Heart left ventricle (tissue), 13 donors: ENCODE data around the gene BICRAL.

Experiments used
- CTCF ChIP-seq, 12 donors: fragments of 200-600 bp; sonication (generic) in 4 of 12; IDR thresholded peaks; one replicate each; pipeline versions ENCODE4 v1.5.0 to v1.8.0; 2018 to 2022; ENCODE audit warnings: antibody characterized with exemption in 12 of 12, mild to moderate bottlenecking in 5 of 12
- POLR2A ChIP-seq, 2 donors: fragments of 450-650 bp; IDR thresholded peaks; one replicate each; pipeline ENCODE4 v1.6.1; 2017; ENCODE audit warnings: antibody characterized with exemption in 2 of 2, mild to moderate bottlenecking in 2 of 2, moderate library complexity in 2 of 2
- donor health status: ischemic (EF 13 %, LVEDD 7.1; RV severe dilation, severe dysfunction).
- donor health status: DM: no; HTN: yes; CAD: no.
- donor health status: DM: no; HTN: no; CAD: no.
- donor health status: ischemic (EF 25% LVEDD 6.9; RV normal size, moderate dysfunction).
- donor health status: ischemic (EF 25% LVEDD 5.7; RV mildly dilated, moderate dysfunction).
- donor health status: ischemic (EF 35%, LVEDD 5.7; RV mildly dilated, moderate dysfunction).
- donor health status: nonischemic (EF 11% LVEDD 7.7; RV severe dilation, severe dysfunction).
- donor health status: DM: yes; HTN: yes; CAD: no.
- donor health status: PGD.
- donor health status: ischemic (EF 29% LVEDD 5.4; RV normal size, mild dysfunction).
- donor health status: nonischemic (EF 23%, LVEDD 6.1; RV moderate dilation, normal function).

DNA sequence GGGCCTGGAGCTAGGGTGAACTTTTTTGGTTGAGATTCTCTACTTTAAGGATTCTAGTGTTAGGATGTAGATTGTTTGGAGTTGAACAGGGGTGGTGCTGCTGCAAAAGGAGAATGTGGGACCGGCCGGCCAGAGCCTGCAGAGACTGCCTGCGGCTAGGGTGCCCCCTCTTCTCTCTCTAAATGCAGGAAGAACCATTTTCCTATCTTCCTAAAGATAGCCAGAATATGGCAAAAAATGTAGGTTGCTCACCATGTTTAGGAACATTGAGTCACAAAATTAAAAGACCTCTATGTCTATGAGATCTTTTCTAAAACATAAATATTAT, 39.5 kb downstream of the BICRAL start:
- TF ChIP-seq POLR2A (IDR thresholded peaks at IDR 0.05), result no peak
- no peak for TF ChIP-seq CTCF (IDR thresholded peaks at IDR 0.05)
